Left hindlimb (tissue), 1 donor: ENCODE measurements around the gene OSBPL7.

Experiments used
- DNase-seq: peaks from one replicate; pipeline ENCODE4 v3.0.0-alpha.2; 2018

The OSBPL7 gene

DNA sequence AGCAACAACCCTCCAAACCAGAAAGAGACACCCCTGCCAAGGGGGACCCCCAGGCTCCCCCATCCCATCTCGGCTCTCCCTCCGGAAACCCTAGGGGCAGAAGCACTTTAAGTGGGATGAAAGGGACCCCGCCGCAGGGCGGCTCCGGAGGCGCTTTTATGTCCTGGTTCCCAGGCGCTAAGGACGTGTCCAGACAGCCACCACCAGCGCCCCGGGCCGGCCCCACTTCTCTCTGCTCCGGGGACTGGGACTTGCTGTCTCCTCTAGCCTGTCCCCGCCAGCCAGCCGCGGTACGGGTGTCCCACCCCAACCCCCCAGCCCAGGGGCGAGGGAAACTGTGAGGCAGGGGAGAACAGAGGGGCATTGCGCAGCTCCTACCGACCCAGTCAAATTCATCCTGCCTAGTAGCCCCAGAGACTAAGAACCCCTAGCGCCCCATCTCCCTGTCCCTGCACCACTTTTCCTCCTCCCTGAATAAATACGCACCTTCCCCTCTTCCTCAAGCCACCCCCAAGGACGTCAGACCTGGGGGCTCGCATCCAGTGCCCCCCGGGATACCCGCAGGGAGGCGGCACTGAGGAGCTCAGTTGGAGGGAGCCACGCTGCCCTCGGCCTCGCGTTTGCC, 25.2 kb upstream of the OSBPL7 start:
- DNase-seq: no peak

DNA sequence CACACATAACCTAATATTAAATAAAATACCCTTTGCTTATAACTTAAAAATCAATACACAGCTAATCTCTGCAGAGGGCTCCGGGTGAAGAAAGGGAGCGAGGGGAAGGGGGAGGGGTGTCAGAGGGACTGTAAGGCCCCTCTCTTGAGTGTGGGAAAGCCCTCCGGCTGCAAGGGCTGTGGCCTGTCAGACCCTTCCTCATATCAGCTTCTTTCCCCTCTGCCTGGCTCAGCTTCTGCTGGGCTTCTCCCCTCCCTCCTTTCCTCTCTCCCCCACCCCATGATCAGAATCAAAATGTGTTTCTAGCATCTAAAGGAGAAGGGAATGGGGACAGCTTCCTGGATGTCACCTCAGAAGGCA, 24.1 kb upstream of the OSBPL7 start:
- no peak for DNase-seq

DNA sequence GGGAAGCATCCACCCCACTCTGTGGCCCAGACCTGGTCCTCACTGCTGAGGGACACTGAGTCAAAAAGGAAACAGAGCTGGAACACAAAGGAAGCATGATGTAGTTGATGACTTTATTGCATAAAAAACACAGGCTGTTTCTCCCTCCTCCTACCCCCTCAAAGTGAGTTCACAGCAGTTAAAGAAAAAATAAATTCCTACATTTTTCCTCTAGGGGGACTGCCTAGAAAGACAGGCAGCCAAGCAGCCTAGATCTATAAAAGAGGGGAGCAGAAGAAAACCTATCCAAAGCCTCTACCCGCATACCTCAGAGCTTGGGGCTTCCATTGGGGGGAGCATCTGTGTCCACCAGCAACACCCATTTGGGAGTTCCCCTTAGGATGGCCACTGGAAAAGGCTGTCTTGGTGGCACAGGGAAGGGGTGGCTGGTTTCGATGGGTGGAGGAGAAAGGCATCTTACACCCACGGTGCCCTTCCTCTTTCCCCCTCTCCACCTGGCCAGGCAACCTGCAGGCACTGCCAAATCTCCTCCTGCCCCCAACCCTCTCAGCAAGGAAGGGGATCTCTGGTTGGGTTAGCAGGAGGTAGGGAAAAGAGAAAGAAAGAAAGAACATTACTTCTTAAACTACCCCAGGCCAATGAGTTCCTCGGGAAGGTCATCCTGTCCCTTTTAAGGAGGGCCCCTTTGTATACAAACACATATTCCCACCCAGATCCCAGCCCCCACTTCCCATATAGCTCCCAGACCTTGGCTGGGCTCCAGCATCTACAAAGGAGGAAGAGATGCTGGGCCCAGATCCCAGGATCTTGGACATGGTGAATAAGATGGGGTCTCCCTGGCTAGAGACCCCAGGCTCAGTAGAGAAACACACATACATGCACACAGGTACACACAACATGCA, 23.5 kb upstream of the OSBPL7 start:
- no peak for DNase-seq

DNA sequence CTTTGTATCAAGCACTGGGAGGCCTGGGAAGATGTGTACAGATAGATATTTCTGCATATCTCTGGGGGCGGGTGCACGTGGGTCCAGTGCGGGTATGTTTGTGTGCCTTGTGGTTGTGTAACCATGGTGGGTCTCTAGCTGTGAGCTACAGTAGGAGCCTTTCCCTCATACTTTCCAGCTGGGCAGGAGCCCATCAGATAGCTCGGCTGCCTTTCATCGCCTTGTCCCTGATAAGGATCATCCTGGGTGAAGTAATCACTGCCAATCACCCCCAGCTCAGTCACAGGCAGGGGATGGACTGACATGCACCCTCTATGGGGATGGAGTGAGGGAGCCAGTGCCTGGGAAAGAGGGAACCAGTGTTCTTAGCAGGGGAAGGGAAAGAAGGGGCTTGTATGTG, 22.6 kb upstream of the OSBPL7 start:
- DNase-seq: no peak

DNA sequence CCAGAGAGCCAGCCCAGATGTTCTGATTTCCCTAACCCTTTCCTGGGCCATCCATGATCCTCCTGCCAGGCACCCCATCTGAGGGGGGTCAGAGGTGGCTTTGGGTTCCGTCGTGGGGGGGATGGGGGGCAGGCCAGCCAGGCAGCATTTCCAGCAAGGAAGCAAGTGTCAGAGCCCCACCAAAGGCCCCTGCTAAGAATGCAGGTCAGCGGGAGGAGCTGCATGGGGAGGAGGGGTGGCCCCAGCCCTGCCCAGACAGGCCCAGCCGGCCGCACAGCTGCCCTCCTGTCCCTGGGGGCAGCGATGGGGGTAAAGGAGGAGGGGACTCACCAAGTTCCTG, 21.8 kb upstream of the OSBPL7 start:
- DNase-seq: no peak

DNA sequence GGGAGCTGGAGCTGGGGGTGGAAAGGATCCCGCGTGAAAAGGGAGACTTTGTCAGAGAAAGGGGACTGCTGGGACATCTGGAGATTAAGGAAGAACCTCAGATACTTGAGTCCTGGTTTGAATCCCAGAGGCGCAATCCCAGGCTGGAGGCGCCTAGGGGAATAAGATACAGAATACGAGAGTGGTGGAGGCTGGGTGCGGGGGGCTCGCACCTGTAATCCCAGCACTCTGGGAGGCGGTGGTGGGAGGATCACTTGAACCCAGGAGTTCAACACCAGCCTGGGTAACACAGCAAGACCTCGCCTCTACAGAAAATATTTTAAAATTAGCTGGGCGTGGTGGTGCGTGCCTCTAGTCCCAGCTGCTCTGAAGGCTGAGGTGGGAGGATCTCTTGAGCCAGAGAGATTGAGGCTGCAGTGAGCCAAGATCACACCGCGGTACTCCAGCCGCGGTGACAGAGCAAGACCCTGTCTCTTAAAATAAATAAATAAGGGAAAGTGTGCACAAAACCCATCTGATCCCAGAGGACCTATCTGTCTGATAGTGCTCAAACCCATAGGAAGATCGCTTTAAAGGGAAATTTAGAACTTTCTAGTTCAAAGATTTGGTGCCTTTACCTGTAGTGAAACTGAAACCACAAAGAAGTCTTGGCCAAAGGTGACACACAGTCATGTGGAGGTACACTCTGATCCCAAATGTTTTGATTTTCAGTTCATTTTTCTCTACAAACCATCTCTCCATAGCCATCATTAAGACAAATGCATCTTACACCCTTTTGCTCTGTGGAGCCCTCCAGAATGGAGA, 20.1 kb upstream of the OSBPL7 start:
- DNase-seq: no peak

DNA sequence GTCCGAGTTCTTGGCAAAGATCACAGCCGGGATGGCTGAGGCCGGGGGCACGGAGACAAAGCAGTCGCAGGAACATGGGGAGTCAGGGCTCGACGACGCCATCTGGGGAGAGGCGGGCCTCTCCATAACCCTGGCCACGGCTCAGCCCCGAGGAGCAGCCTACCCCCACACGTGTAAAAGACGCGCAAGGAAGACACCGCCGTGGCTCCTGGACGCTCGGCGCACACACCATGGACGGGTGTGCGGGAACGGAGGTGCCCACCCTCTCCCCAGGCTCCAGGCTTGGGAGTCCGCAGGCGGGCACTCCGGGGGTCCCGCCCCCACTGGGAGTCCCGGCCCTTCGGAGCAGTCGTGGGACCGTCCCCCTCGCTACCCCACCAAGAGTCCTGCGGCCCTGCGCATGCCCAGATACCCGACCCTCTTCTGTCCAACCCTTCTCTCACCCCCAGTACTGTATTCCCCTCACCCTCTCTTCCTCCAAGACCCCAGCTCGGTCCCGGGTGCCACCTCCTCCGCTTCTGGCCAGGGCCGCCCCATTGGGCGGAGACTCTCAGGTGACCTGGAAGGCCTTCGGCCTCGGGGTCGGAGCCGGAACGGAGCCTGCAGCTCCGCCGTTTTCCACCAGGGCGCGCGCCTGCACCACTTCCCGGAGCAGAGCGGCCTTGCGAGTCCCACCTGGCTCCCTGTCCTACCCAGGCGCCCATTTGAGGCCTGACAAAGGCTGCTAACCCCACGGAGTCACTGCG, 19.3 kb upstream of the OSBPL7 start, which contains the start of gene SCRN2:
Gene SCRN2 (minus strand): TSS at position 532 of the 746 bp plus-strand sequence. CDS start 430 bp downstream, at position 102.
- DNase-seq: peak; percentile 93

DNA sequence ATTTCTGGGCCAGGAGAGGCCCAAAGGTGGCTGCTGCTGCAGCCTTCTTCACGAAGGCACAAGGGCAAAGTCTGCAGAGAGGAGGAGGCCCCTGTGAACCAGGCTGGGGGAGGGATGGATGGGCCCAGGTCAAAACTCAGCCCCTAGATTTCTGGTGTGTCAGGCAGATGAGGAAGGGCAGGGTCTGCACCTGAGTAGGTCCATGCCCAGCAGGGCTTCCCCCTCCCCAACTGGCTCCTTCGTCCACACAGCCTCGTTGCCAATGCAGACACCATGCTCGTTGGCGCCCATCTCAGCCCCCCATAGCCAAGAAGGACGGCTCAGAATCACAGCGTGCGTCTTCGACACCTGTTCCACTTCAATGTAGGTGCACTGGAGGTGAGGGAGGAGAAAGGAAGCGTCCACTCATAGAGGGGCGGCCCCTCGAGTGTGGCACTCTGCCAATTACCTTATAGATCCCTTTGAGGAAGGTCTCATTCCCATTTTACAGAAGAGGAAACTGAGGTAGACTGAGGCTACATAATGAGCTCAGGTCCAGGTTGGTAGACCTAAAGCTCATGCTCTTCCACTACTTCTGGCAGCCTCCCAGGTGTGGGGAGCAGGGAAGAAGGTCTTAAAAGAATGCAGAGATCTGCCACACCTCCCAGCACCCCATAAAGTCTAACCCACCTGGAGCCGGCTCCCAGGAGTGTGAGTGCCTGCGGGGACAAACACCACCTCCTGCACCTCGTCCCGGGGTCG, 18.6 kb upstream of the OSBPL7 start:
- DNase-seq: no peak

DNA sequence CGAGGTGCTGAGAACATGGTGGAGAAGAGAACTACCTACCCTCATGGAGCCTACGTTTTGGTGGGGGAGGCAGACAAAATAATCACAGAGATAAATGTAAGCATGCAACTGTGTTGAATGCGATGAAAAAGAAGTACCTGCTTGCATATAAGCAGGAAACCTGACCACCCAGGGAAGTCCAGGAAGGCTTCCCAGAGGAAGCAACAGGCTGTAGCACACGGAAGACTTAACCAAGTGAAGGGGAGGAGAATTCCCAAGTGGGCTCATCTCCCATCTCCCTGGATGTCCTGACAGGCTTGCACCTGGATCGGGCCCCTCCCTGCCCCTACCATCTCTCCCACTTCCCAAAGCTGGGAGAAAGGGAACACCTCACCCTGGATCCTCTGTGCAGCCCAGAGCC, 17.5 kb upstream of the OSBPL7 start:
- no peak for DNase-seq

DNA sequence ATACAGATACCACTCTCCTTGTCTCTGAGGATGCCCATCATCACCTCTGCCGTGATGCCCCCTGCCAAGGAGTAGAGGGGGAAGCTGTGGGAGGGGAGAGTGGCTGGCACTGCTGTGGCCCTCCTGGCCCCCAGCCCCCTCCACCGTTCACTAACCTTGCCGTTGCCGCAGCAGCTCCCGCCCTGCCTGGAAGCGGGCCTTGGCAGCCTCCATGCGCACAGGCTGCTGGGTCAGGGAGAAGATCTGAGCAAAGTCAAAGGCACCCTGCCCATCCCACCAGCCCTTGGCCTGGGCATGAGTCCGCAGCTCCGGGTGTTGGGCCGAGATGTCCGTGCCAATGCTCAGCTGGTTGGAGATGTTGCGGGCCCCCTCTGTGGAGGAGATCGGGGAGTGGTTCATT, 17.0 kb upstream of the OSBPL7 start:
- no peak for DNase-seq

DNA sequence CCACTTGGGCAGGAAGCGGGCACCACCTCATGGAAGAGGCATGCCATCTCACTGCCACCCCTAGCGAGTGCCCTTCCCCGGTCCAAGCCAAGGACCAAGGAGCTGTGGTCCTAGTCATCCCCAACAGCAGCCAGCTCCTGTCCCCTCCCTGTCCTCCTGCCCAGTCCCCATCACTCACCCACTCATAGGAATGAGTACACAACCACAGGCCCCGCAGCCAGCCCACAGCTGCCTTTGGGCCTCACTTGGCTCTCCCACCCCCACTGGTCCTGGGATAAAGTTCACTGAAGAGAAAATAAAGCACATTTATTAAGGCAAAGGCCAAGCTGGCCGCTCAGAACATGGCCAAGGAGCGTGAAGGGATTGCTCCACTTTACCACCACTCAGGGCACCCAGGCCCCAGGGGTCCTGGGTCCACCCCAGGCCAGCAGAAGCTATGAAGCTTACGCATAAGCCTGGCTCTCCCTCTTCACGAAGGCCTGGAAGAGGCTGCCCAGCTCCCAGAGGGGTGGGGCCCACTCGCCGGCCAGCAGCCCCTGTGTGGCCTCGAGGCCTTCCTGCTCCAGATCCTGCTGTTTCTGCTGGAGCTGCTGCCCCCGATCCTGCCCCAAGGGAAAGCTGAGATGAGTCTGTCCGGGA, 15.9 kb upstream of the OSBPL7 start:
- DNase-seq: no peak

DNA sequence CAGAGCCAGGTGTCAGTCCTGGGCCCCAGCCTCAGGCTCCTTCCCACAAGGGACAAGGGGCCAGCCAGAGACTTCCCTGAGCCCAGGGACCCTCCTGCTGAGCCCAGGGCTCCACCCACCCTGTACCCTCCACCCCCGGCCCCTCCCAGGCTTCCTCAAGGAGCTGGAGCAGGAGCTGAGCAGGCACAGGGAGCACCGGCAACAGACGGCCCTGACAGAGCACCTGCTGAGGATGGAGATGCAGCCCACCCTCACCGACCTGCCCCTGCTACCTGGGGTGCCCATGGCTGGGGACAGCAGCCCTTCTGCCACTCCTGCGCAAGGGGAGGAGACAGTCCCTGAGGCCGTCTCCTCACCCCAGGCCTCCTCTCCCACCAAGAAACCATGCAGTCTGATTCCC, 15.0 kb upstream of the OSBPL7 start:
- no peak for DNase-seq

DNA sequence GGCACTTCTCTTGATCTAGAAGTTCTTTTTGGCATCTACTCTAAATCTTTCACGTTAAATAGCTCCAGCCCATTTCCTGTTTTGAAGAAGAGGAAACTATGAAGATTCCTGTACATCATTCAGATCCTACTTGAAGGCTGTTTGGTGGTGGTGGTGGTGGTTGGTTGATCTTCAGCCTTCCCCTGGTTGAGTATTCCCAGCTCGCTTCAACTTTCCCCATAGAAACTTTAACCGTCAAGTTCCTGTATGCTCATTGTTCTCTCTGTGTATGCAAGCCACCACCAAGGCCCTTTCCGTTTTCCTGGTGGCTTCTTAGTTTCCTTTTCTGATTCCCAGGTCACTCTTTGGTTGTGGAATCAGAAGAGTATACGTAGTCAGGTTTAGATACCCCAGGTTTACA, 13.2 kb upstream of the OSBPL7 start:
- DNase-seq: no peak

DNA sequence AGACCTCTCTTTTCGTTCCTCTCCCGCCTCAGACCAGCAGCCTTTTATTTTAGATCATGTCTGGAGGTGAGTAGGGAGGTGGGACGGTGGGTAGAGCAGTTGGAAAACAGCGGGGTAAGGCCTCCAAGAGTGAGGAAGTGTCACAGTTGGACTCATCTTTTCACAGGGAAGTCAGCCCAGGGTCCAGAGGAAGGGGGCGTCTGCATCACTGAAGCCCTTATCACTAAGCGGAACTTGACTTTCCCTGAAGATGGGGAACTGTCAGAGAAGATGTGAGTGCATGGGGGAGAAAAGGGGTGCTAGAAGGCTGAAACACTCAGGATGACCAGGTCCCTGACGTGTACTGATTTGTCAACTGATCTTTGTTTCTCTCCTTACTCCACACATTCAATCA, 10.3 kb upstream of the OSBPL7 start:
- no peak for DNase-seq

DNA sequence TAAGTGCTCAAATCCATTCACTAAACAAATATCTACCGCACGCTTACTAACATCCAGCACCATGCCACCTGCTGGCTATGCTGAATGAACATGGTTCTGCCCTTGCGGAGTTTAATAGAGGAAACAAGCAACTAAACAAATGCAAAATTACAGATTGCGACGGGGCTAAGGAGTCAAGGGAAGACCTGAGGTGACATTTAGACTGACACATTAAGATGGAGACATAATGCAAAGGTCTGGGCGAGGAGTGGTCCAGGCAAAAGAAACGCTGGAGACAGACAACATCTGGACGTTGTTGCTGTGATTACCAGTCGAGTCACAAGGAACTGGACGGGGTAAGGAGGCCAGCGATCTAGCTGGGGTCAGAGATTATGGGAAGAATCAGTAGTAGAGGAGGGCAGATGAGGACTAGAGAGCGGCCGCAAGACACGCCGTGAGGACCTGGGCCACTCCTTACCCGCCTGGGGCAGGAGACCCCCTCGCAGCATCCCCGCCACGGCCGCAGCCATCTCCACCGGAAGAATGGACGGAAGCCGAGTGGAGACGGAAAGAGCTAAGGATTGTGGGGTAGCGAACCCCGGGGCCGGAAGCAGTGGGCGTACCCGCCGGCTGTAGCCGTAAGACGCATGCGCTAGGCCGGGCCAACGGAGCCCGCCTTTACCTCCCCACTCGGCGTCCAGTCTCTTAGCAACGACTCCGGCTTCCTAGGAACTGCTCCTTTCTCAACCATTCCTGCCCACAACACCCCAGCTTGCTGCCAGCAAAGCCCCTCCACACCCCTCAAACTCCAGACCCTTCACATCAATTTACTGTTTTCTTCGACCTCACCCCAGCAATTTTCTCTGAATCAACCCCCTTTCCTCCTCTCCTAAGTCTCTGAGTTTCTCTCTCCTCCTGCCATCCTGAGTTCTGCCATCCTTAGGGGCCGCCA, 9.7 kb upstream of the OSBPL7 start, which contains the start of the genes LRRC46 and MRPL10:
Gene LRRC46 (plus strand): TSS at position 668 of the 931 bp plus-strand sequence. CDS start 320 bp downstream, outside the sequence.
Gene MRPL10 (minus strand): TSS at position 539 of the 931 bp plus-strand sequence. CDS start 30 bp downstream, at position 509.
- peak; percentile 96 for DNase-seq

DNA sequence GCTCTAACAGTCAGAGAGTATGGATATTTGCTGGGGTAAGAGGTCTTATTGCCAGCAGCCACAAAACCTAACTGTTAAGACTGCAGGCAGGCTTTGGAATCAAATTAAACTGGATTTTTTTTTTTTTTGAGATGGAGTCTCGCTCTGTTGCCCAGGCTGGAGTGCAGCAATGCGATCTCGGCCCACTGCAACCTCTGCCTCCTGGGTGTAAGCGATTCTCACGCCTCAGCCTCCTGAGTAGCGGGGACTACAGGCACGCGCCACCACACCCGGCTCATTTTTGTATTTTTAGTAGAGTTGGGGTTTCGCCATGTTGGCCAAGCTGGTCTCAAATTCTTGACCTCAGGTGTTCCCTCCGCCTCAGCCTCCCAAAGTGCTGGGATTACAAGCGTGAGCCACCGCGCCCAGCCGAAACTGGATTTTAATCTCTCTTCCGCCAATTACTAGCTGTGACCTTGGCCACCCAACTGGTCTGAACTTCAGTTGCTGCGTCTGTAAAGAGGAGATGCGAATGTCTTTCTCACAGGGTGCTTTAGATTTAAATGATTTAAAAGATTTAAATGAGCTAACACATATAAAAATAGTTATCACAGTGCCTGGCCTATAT, 8.9 kb upstream of the OSBPL7 start:
- no peak for DNase-seq

DNA sequence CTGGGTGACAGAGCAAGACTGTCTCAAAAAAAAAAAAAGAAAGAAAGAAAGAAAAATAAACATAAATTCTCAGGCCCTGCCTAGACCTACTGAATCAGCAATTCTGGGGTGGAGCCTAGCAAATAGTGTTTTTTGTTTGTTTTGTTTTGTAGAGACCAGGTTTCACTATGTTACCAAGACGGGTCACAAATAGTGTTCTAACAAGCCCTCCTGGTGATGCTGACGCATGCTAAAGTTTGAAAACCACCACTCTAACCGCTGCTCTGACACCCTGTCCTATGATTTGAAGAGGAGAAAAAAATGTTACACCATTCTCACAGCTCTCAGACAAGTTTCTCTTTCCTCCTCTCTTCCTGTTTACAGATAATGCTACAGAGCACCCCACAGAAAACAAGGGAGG, 8.3 kb upstream of the OSBPL7 start:
- no peak for DNase-seq

DNA sequence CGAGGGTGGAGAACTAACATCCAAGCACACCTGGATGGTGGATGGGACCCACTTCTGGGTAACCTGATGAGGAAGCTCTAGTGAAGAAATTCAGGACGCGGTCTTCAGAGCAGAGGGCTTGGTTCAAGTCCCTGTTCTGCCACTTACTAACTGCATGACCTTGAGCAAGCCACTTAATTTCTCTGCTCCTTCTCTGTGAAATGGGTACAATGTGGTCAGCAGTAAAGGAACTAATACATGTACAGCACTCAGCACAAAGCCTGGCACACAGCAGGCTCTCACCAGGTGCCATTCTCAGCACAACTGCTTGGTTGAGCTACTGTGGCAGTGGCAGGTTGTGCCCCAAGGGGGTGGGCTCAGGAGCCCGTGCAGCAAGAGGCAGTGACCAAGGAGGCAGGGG, 1.9 kb upstream of the OSBPL7 start:
- no peak for DNase-seq

DNA sequence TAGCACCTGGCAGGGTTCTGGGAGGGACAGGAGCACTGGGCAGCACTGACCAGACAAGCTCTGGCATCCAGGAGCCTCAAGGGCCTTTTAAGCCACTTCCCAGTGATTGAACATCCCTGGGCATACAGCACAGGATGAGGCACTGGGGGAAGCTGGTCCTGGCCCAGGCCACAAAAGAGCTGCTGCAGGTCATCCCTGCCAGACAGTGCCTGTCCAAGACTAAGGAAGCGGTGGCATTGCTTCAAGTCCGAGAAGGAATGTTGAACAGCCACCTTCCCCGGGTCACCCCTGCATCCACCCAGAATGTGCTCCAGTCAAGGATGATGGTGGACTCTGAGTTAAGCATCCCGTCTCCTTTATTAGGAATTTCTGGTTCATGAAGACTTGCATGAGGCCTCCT, 1.2 kb upstream of the OSBPL7 start:
- DNase-seq: no peak

DNA sequence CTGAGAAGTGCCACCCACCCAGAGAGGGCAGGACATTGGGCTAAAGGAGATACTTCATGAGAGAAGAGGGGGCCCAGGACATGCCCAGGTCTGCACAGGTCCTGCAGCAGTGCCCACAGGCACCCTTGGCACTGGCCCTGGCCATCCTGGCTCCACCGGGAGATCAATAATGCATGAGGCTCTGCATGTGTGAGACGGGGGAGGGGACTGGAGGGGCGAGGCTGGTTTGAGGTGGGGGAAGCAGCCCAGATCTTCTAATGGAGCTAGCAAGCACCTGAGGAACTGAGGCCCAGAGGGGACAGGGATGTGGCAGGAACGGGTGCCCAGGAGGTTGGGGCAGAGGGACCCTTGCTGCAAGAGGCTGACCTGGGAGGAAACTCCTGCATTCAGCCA, 567 bp downstream of the OSBPL7 start:
- peak; percentile 30 for DNase-seq
